GM12872 (cell line): ENCODE measurements around the gene FAM216A.

Experiments used
- TF ChIP-seq, protein P1 (sequence below): IDR thresholded peaks from 3 replicates; pipeline ENCODE4 v1.5.1; 2011; ENCODE audit warnings: low read depth, mild to moderate bottlenecking, low read length, moderate library complexity; ENCODE audit not compliant: insufficient read depth

FAM216A gene

DNA sequence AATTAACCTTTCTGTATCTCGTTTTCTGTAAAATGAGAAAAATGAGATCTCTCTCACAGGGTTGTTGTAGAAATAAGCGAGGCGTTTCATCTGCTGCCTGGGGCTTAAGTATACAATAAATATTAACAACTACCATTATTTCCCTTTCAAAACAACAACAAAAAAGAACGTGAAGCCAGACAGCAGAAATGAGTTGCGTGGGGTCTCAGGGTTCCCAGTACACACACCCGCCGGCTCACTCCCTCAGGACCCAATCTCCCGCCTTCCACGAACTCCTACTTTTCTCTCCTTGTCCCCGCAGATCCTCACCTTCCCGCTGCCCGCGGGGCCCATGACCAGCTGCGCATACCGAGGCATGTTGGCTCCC, 815 bp upstream of the FAM216A start:
- TF ChIP-seq, protein P1, sequence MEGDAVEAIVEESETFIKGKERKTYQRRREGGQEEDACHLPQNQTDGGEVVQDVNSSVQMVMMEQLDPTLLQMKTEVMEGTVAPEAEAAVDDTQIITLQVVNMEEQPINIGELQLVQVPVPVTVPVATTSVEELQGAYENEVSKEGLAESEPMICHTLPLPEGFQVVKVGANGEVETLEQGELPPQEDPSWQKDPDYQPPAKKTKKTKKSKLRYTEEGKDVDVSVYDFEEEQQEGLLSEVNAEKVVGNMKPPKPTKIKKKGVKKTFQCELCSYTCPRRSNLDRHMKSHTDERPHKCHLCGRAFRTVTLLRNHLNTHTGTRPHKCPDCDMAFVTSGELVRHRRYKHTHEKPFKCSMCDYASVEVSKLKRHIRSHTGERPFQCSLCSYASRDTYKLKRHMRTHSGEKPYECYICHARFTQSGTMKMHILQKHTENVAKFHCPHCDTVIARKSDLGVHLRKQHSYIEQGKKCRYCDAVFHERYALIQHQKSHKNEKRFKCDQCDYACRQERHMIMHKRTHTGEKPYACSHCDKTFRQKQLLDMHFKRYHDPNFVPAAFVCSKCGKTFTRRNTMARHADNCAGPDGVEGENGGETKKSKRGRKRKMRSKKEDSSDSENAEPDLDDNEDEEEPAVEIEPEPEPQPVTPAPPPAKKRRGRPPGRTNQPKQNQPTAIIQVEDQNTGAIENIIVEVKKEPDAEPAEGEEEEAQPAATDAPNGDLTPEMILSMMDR, result no peak

DNA sequence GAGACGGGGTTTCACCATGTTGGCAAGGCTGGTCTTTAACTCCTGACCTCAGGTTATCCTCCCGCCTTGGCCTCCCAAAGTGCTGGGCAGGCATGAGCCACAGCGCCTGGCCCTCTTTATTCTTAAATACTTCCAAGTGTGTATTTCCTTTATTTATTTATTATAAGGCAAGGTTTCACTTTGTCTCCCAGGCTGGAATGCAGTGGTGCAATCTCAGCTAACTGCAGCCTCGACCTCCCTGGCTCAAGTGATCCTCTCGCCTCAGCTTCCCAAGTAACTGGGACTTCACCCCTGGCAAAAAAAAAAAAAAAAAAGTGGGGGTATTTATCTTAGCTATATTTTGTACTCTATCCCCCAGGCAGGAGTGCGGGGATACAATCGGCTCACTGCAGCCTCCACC, 6.8 kb downstream of the FAM216A start:
- TF ChIP-seq, protein P1, result no peak

DNA sequence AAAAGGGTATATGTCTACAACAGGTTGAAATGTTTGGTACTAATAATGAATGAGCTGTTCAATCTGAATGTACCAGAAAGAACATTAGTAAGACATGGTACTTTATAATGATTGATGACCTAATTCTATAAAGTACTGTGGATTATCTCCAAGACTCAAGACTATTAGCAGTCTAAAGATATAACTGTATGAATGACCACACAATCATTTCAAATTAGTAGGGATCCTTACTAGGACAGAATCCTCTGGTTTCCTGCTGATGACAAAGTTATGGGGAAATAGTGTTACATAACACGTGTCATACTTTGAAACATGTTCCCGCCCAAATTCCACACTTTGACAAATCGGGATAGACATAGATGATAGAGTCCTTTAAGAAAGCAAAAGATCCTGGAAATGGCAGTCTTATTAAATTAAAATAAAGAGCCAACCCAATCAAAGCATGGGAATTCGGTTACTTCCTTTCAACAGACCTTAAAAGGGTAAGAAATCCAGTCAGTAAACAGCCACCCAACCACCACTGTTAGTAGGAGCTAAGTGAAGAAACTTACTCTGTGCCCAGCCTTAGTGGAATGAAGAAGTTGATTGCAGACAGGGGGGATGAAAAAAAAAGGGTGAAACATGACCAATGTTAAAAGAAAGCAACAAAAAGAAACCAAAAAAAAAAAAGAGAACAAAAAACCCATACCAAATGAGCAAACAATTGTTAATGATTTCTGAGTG, 30.5 kb downstream of the FAM216A start:
- TF ChIP-seq, protein P1, result no peak

DNA sequence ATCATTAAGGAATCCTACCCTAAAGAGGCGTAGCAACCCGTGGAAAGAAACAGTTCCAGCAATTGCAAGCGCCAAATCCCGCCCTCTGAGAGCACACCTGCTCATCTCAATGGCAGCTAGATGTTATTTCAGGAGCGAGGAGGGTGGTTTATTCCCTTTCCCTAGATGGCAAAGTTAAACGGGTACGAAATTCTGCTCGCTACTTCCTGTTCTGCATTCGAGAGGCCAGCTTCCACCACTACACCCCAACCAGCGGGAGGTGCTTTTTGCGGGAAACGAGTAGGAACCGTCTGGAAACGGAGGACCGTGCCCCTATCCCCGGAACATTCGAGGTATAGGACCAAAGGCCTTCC, 32.7 kb downstream of the FAM216A start:
- TF ChIP-seq, protein P1, result no peak

DNA sequence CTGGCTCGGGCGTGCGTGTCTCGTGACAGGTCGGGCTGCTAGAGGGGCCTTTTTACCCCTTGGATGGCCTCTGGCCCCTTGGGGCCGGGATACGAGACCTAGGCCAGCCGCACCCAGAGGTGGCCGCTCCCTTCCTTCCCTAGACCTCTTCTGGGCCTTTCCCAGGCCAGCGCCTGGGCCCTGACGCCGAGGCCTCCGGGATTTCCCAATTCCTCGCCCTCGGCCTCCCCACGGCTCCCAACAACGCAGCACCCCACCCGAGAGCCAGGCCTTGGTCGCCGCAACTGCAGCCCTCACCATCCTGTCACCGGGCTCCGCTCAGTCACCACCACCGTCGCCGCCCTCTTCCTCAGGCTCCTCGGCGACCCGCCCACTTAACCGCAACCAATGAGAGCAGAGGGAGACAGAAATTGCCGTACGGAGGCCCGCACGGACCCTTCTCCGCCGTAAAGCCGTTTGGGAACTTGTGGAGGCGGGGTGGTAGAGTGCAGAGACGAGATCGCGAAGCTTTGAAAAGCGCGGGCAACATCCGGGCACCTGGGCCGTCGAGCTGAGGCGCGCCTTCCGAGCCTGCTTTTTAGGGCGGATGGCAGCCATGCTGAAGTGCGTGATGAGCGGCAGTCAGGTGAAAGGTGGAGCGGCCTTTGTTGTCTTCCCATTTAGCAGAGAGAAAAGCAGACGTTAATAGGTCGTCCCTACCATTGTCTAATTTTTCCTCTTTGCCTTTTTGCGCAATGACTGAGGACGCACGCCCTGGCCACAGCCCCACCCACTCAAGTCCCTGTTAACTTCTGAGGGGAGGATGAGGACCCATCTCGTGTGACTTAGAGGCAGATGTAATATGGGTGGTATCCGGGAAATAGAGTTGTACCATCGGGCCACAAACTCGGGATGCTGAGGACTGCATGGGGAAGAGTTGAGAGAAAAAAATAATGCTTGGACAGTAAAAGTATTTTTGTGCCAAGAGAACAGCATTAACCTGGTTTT, 33.4 kb downstream of the FAM216A start, which contains the start of the genes RAD9B and VPS29:
RAD9B (plus strand) TSS at position 580 of the 987 bp plus-strand sequence; CDS start at position 587, 7 bp downstream.
VPS29 (minus strand) TSS at position 360 of the 987 bp plus-strand sequence; CDS start at position 300, 60 bp downstream.
- TF ChIP-seq, protein P1, result no peak

DNA sequence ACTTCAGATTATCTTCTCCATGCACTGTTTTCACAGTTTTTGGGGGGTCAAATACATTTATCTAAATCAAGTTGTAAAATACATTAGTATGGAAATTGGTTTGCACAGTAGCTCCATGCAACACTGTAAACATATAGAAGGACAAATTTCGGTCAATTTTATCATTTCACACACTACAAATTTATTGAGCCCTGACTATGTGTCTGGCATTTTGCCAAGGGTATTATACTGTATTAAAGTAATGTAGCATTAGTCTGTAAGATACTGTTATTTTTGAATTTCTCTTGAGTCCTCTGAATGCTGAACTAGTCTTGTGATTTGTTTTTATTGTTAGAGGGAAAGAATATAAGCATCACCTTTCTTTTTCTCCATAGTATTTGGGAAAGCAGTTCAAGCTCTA, 34.8 kb downstream of the FAM216A start:
- TF ChIP-seq, protein P1, result no peak

DNA sequence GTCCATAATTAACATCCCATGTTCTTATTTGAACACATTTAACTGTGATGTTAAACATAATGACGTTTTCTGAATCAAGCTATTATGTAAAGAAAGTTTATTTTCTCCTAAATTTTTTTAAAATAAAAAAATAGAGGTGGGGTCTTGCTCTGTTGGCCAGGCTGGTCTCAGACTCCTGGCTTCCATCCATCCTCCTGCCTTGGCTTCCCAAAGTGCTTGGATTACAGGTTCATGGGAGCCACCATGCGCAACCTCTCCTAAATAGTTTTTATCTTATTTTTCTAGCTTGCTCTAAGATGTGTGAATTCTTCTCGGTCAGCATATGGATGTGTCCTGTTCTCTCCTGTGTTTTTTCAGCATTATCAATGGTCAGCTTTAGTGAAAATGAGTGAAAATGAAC, 36.7 kb downstream of the FAM216A start:
- TF ChIP-seq, protein P1, result no peak
